Activated T-cell treated with anti-CD3 and anti-CD28 coated beads, Interleukin-2, amount 50 U/mL, for 72 hours (primary cell): ENCODE results near the gene WDR44. TPM values are rescaled to one million over a fixed set of nuclear protein-coding genes. Genes with fewer than 3 reads are reported as not detected.

ENCODE experiments used
- ATAC-seq, 2 donors: fragments of 150-1000 bp; cut with Tn5 transposase; replicated peaks in 1 of 2; 2 replicates each; pipeline ENCODE4 v1.10.0; 2021; ENCODE audit warnings: moderate library complexity in 2 of 2, mild to moderate bottlenecking in 1 of 2
- DNase-seq, 2 donors: peaks; one replicate each; pipeline ENCODE4 v3.0.0; 2021 to 2022; ENCODE audit warnings: mixed read lengths in 1 of 2
- H3K27ac Mint-ChIP-seq: one replicate; pipeline ENCODE4 v1.8.0; 2022; ENCODE audit warnings: mild to moderate bottlenecking, moderate library complexity, mixed read lengths
- H3K27me3 Mint-ChIP-seq: one replicate; pipeline ENCODE4 v1.8.0; 2022; ENCODE audit warnings: low read depth, mixed read lengths
- H3K36me3 Mint-ChIP-seq, 2 donors: one replicate each; pipeline ENCODE4 v1.8.0; 2022; ENCODE audit warnings: mixed read lengths in 2 of 2, mild to moderate bottlenecking in 1 of 2; ENCODE audit not compliant: insufficient read depth in 2 of 2
- H3K4me1 Mint-ChIP-seq: one replicate; pipeline ENCODE4 v1.8.0; 2022; ENCODE audit warnings: low read depth, mixed read lengths
- H3K4me3 Mint-ChIP-seq, 2 donors: one replicate each; pipeline ENCODE4 v1.8.0; 2022; ENCODE audit warnings: mild to moderate bottlenecking in 2 of 2, mixed read lengths in 2 of 2, moderate library complexity in 2 of 2
- H3K9me3 Mint-ChIP-seq, 2 donors: one replicate each; pipeline ENCODE4 v1.8.0; 2022; ENCODE audit warnings: mixed read lengths in 2 of 2
- total RNA-seq, 2 donors: library from RNA; stranded (reverse); gene quantifications; one replicate each; pipeline ENCODE4 v1.2.3, GENCODE V29; 2022

The WDR44 gene
- total RNA-seq, 2 donors from 2014 or later, result 12.2 to 12.4 TPM

- H3K9me3 Mint-ChIP-seq, result no peaks in the 10 kb centered on the region
- DNase-seq (no peak), ATAC-seq (no peak)
- no peaks in the 10 kb centered on the region for H3K36me3 Mint-ChIP-seq
- H3K4me1 Mint-ChIP-seq, result peaks cover 38% of the 10 kb centered on the region
- no peaks in the 10 kb centered on the region for H3K27me3 Mint-ChIP-seq
- H3K4me3 Mint-ChIP-seq, result peak overlapping the region; percentile 20 to 100
- H3K27ac Mint-ChIP-seq, result no peak overlapping the region
Measured at GRCh38 chrX:118349188-118349587, 3.3 kb downstream of the WDR44 start.

- Mint-ChIP-seq H3K27me3 (no peaks in the 10 kb centered on the region), H3K27ac (peak overlapping the region; percentile 38), H3K36me3 (no peaks in the 10 kb centered on the region), H3K9me3 (no peaks in the 10 kb centered on the region), H3K4me1 (peaks cover 45% of the 10 kb centered on the region), H3K4me3 (peak overlapping the region; percentile 39 to 63)
- ATAC-seq (no peak), DNase-seq (no peak)
Measured at GRCh38 chrX:118350221-118350620, 4.3 kb downstream of the WDR44 start.

- Mint-ChIP-seq H3K36me3 (no peaks in the 10 kb centered on the region), H3K27me3 (no peaks in the 10 kb centered on the region), H3K4me3 (peak overlapping the region in 1 of 2 donors; percentile 63), H3K9me3 (no peaks in the 10 kb centered on the region), H3K27ac (peak overlapping the region; percentile 38), H3K4me1 (peaks cover 50% of the 10 kb centered on the region)
- ATAC-seq (no peak), DNase-seq (no peak)
Measured at GRCh38 chrX:118350706-118351105, 4.8 kb downstream of the WDR44 start.

GRCh38 chrX:118352566-118352965 lies 6.7 kb downstream of the WDR44 start:
- Mint-ChIP-seq H3K4me3 (no peak overlapping the region), H3K36me3 (no peaks in the 10 kb centered on the region), H3K4me1 (peaks cover 51% of the 10 kb centered on the region)

GRCh38 chrX:118353081-118353850 lies 7.4 kb downstream of the WDR44 start:
- H3K27me3 Mint-ChIP-seq, result no peaks in the 10 kb centered on the region
- ATAC-seq, result peak; percentile 43 to 62
- DNase-seq, result no peak
- peak overlapping the region in 1 of 2 donors; percentile 33 for H3K4me3 Mint-ChIP-seq
- no peaks in the 10 kb centered on the region for H3K9me3 Mint-ChIP-seq
- H3K36me3 Mint-ChIP-seq, result no peaks in the 10 kb centered on the region
- H3K4me1 Mint-ChIP-seq, result peaks cover 44% of the 10 kb centered on the region
- no peak overlapping the region for H3K27ac Mint-ChIP-seq

More at GRCh38 chrX:118352566-118352965, 6.7 kb downstream of the WDR44 start:
- no peaks in the 10 kb centered on the region for H3K9me3 Mint-ChIP-seq
- H3K27me3 Mint-ChIP-seq, result no peaks in the 10 kb centered on the region
- no peak for ATAC-seq
- DNase-seq, result no peak
- no peak overlapping the region for H3K27ac Mint-ChIP-seq

GRCh38 chrX:118355225-118355920 lies 9.5 kb downstream of the WDR44 start:
- no peaks in the 10 kb centered on the region for H3K36me3 Mint-ChIP-seq
- H3K27ac Mint-ChIP-seq, result peak overlapping the region; percentile 12
- DNase-seq (peak; percentile 7 to 8), ATAC-seq (peak; percentile 76 to 87)
- H3K27me3 Mint-ChIP-seq, result no peaks in the 10 kb centered on the region
- H3K4me1 Mint-ChIP-seq, result peaks cover 24% of the 10 kb centered on the region
- no peaks in the 10 kb centered on the region for H3K9me3 Mint-ChIP-seq
- H3K4me3 Mint-ChIP-seq, result peak overlapping the region in 1 of 2 donors; percentile 30

GRCh38 chrX:118356154-118356701 lies 10.3 kb downstream of the WDR44 start:
- no peak overlapping the region for H3K27ac Mint-ChIP-seq
- H3K27me3 Mint-ChIP-seq, result no peaks in the 10 kb centered on the region
- DNase-seq (no peak), ATAC-seq (no peak)
- no peak overlapping the region for H3K4me3 Mint-ChIP-seq
- H3K9me3 Mint-ChIP-seq, result no peaks in the 10 kb centered on the region
- peaks cover 26% of the 10 kb centered on the region for H3K4me1 Mint-ChIP-seq
- no peaks in the 10 kb centered on the region for H3K36me3 Mint-ChIP-seq

- DNase-seq (no peak), ATAC-seq (no peak)
- Mint-ChIP-seq H3K4me1 (peaks cover 23% of the 10 kb centered on the region), H3K4me3 (peak overlapping the region in 1 of 2 donors; percentile 18), H3K27me3 (no peaks in the 10 kb centered on the region), H3K9me3 (no peaks in the 10 kb centered on the region), H3K36me3 (no peaks in the 10 kb centered on the region), H3K27ac (no peak overlapping the region)
Measured at GRCh38 chrX:118360429-118361125, 14.7 kb downstream of the WDR44 start.

GRCh38 chrX:118364261-118364660 lies 18.4 kb downstream of the WDR44 start:
- H3K4me3 Mint-ChIP-seq, result no peak overlapping the region
- peak overlapping the region; percentile 63 for H3K27ac Mint-ChIP-seq
- peaks cover 2% of the 10 kb centered on the region in 2 donors for H3K36me3 Mint-ChIP-seq
- no peak for ATAC-seq
- H3K4me1 Mint-ChIP-seq, result peaks cover 24% of the 10 kb centered on the region
- DNase-seq, result no peak
- H3K27me3 Mint-ChIP-seq, result no peaks in the 10 kb centered on the region
- no peaks in the 10 kb centered on the region for H3K9me3 Mint-ChIP-seq

- Mint-ChIP-seq H3K36me3 (peaks cover 2% of the 10 kb centered on the region in 2 donors), H3K4me1 (peaks cover 17% of the 10 kb centered on the region), H3K27me3 (no peaks in the 10 kb centered on the region), H3K4me3 (no peak overlapping the region), H3K9me3 (no peaks in the 10 kb centered on the region), H3K27ac (no peak overlapping the region)
- no peak for ATAC-seq
- no peak for DNase-seq
Measured at GRCh38 chrX:118367338-118367737, 21.4 kb downstream of the WDR44 start.

- Mint-ChIP-seq H3K27me3 (no peaks in the 10 kb centered on the region), H3K27ac (no peak overlapping the region), H3K4me1 (peaks cover 17% of the 10 kb centered on the region), H3K36me3 (peaks cover 2% of the 10 kb centered on the region in 2 donors), H3K4me3 (no peak overlapping the region), H3K9me3 (no peaks in the 10 kb centered on the region)
- DNase-seq (no peak), ATAC-seq (no peak)
Measured at GRCh38 chrX:118368398-118368797, 22.5 kb downstream of the WDR44 start.

GRCh38 chrX:118370921-118371624 lies 25.2 kb downstream of the WDR44 start:
- no peak for ATAC-seq
- no peak overlapping the region for H3K4me3 Mint-ChIP-seq
- no peak overlapping the region for H3K27ac Mint-ChIP-seq
- H3K27me3 Mint-ChIP-seq, result no peaks in the 10 kb centered on the region
- no peaks in the 10 kb centered on the region for H3K9me3 Mint-ChIP-seq
- H3K4me1 Mint-ChIP-seq, result peaks cover 5% of the 10 kb centered on the region
- peaks cover 2% of the 10 kb centered on the region in 2 donors for H3K36me3 Mint-ChIP-seq
- DNase-seq, result no peak
